ENCODE measurements around the gene DBN1.

The DBN1 gene

DNA sequence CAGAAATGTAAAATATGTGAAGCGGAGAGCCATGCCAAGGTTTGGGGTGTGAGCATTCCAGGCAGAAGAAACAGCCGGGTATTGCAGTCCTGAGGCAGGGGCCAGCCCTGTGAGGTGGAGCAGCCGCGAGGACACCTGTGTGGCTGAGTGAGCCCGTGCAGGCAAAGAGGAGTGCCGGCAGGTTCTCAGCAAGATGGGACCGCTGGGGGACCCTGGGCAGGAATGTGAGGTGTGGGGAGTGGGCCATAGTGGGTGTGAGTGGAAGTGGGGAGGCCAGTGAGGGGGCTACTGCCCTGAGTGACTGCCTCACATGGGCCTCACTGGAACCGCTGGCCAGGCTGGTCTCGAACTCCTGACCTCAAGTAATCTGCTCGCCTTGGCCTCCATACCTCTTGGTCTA lies 35.0 kb downstream of the DBN1 start:
- Histone ChIP-seq H3K9me3 (ENCODE audit: insufficient read depth, low read depth, low read length) (peaks cover 1% of the 10 kb centered on the region), H3K23ac (ENCODE audit: low read length) (no peak overlapping the region), H4K91ac (ENCODE audit: low read depth, low read length) (no peak overlapping the region), H3K4me2 (ENCODE audit: low read length) (no peak overlapping the region), H3K9ac (ENCODE audit: low read length) (no peak overlapping the region), H3K14ac (ENCODE audit: low read length) (no peak overlapping the region), H2AFZ (ENCODE audit: insufficient read depth, low read length, poor library complexity) (no peak overlapping the region), H2BK120ac (ENCODE audit: insufficient read depth, low read length, poor library complexity) (no peak overlapping the region), H4K8ac (ENCODE audit: low read depth, low read length) (no peak overlapping the region), H3K4ac (ENCODE audit: low read depth, low read length) (no peak overlapping the region), H3K18ac (ENCODE audit: low read length) (no peak overlapping the region), H4K12ac (ENCODE audit: low read depth, low read length) (no peak overlapping the region), H3K36me3 (ENCODE audit: control insufficient read depth in 1 of 2, insufficient read depth in 2 of 2, low read length in 2 of 2) (peaks cover 60 to 65% of the 10 kb centered on the region in 2 experiments), H3K4me1 (ENCODE audit: control insufficient read depth in 1 of 2, insufficient read depth in 2 of 2, low read length in 2 of 2) (no peaks in the 10 kb centered on the region), H3K27ac (ENCODE audit: low read depth, low read length) (no peak overlapping the region), H3K4me3 (ENCODE audit: low read depth, low read length) (no peak overlapping the region), H2AK5ac (ENCODE audit: low read length) (no peak overlapping the region), H3K79me2 (ENCODE audit: control insufficient read depth, insufficient read depth, low read length, poor library complexity) (no peaks in the 10 kb centered on the region), H3K79me1 (ENCODE audit: low read length) (no peaks in the 10 kb centered on the region), H2BK12ac (ENCODE audit: low read length) (no peak overlapping the region), H3K27me3 (ENCODE audit: insufficient read depth, low read length) (no peaks in the 10 kb centered on the region), H2BK5ac (ENCODE audit: low read depth, low read length, poor library complexity) (no peak overlapping the region)
- WGBS (ENCODE audit: extremely low coverage, insufficient coverage, insufficient read length) = no CpG with 5 or more reads among the region's 10 CpGs
- DNase-seq = no peak

DNA sequence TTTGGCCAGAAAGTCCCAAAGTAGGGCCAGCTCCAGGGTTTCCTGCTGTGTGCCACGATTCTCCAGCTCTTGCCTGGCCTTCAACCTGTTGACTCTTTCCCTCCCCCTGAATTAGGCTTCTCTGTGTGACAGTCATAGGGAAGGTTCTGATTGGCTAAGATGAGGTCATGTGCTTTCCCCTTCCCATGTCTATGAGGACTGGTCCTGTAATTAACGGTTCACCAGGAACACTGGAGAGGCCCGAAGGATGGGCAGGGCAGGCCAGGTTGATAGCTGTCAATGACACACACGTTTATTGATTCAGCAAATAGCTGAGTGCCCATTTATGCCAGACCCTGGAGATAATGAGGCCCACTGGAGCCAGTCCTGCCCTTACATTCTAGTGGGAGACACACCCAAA lies 35.8 kb downstream of the DBN1 start:
- Histone ChIP-seq H3K27me3 (ENCODE audit: insufficient read depth, low read length) (no peaks in the 10 kb centered on the region), H3K36me3 (ENCODE audit: control insufficient read depth in 1 of 2, insufficient read depth in 2 of 2, low read length in 2 of 2) (peaks cover 68 to 74% of the 10 kb centered on the region in 2 experiments), H2BK12ac (ENCODE audit: low read length) (no peak overlapping the region), H3K9ac (ENCODE audit: low read length) (no peak overlapping the region), H3K4me3 (ENCODE audit: low read depth, low read length) (no peak overlapping the region), H3K79me2 (ENCODE audit: control insufficient read depth, insufficient read depth, low read length, poor library complexity) (no peaks in the 10 kb centered on the region), H3K4me2 (ENCODE audit: low read length) (no peak overlapping the region), H4K8ac (ENCODE audit: low read depth, low read length) (no peak overlapping the region), H2AFZ (ENCODE audit: insufficient read depth, low read length, poor library complexity) (no peak overlapping the region), H2BK5ac (ENCODE audit: low read depth, low read length, poor library complexity) (no peak overlapping the region), H2BK120ac (ENCODE audit: insufficient read depth, low read length, poor library complexity) (no peak overlapping the region), H2AK5ac (ENCODE audit: low read length) (no peak overlapping the region), H3K4me1 (ENCODE audit: control insufficient read depth in 1 of 2, insufficient read depth in 2 of 2, low read length in 2 of 2) (no peaks in the 10 kb centered on the region), H3K4ac (ENCODE audit: low read depth, low read length) (no peak overlapping the region), H4K91ac (ENCODE audit: low read depth, low read length) (no peak overlapping the region), H3K18ac (ENCODE audit: low read length) (no peak overlapping the region), H3K9me3 (ENCODE audit: insufficient read depth, low read depth, low read length) (peaks cover 1% of the 10 kb centered on the region), H3K23ac (ENCODE audit: low read length) (no peak overlapping the region), H4K12ac (ENCODE audit: low read depth, low read length) (no peak overlapping the region), H3K27ac (ENCODE audit: low read depth, low read length) (no peak overlapping the region), H3K79me1 (ENCODE audit: low read length) (no peaks in the 10 kb centered on the region), H3K14ac (ENCODE audit: low read length) (no peak overlapping the region)
- WGBS (ENCODE audit: extremely low coverage, insufficient coverage, insufficient read length) = no CpG with 5 or more reads among the region's 4 CpGs
- peak in 1 of 2 donors; percentile 39 for DNase-seq

DNA sequence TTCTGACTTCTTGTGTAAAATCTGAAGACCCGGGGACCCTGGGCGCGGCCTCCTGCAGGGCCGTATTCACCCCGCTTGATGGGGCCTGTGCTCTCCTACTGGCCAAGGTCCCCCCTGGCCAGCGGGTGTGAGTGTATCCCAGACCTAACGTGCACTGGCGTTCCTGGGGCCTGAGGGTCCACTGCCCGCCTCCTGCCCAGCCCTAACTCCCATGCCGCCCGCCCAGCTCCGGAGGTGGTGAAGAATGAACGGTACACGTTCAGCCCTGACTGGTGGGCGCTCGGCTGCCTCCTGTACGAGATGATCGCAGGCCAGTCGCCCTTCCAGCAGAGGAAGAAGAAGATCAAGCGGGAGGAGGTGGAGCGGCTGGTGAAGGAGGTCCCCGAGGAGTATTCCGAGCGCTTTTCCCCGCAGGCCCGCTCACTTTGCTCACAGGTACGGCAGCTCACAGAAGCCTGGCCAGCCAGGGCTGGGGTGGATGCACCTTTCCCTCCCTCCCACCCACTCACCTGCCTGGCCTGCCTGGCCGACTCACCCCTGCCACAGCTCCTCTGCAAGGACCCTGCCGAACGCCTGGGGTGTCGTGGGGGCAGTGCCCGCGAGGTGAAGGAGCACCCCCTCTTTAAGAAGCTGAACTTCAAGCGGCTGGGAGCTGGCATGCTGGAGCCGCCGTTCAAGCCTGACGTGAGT lies 37.4 kb downstream of the DBN1 start:
- Histone ChIP-seq H3K4me2 (ENCODE audit: low read length) (no peak overlapping the region), H4K12ac (ENCODE audit: low read depth, low read length) (no peak overlapping the region), H3K18ac (ENCODE audit: low read length) (no peak overlapping the region), H2BK5ac (ENCODE audit: low read depth, low read length, poor library complexity) (no peak overlapping the region), H4K8ac (ENCODE audit: low read depth, low read length) (no peak overlapping the region), H3K27me3 (ENCODE audit: insufficient read depth, low read length) (no peaks in the 10 kb centered on the region), H3K4me1 (ENCODE audit: control insufficient read depth in 1 of 2, insufficient read depth in 2 of 2, low read length in 2 of 2) (no peaks in the 10 kb centered on the region), H2BK12ac (ENCODE audit: low read length) (no peak overlapping the region), H3K9me3 (ENCODE audit: insufficient read depth, low read depth, low read length) (peaks cover 1% of the 10 kb centered on the region), H3K4me3 (ENCODE audit: low read depth, low read length) (no peak overlapping the region), H2AK5ac (ENCODE audit: low read length) (no peak overlapping the region), H4K91ac (ENCODE audit: low read depth, low read length) (no peak overlapping the region), H3K79me1 (ENCODE audit: low read length) (no peaks in the 10 kb centered on the region), H3K23ac (ENCODE audit: low read length) (no peak overlapping the region), H2AFZ (ENCODE audit: insufficient read depth, low read length, poor library complexity) (no peak overlapping the region), H3K14ac (ENCODE audit: low read length) (no peak overlapping the region), H3K36me3 (ENCODE audit: control insufficient read depth in 1 of 2, insufficient read depth in 2 of 2, low read length in 2 of 2) (peaks cover 67 to 76% of the 10 kb centered on the region in 2 experiments), H3K27ac (ENCODE audit: low read depth, low read length) (no peak overlapping the region), H3K9ac (ENCODE audit: low read length) (no peak overlapping the region), H3K4ac (ENCODE audit: low read depth, low read length) (no peak overlapping the region), H2BK120ac (ENCODE audit: insufficient read depth, low read length, poor library complexity) (no peak overlapping the region), H3K79me2 (ENCODE audit: control insufficient read depth, insufficient read depth, low read length, poor library complexity) (no peaks in the 10 kb centered on the region)
- WGBS (ENCODE audit: extremely low coverage, insufficient coverage, insufficient read length) = no CpG with 5 or more reads among the region's 37 CpGs
- no peak for DNase-seq

DNA sequence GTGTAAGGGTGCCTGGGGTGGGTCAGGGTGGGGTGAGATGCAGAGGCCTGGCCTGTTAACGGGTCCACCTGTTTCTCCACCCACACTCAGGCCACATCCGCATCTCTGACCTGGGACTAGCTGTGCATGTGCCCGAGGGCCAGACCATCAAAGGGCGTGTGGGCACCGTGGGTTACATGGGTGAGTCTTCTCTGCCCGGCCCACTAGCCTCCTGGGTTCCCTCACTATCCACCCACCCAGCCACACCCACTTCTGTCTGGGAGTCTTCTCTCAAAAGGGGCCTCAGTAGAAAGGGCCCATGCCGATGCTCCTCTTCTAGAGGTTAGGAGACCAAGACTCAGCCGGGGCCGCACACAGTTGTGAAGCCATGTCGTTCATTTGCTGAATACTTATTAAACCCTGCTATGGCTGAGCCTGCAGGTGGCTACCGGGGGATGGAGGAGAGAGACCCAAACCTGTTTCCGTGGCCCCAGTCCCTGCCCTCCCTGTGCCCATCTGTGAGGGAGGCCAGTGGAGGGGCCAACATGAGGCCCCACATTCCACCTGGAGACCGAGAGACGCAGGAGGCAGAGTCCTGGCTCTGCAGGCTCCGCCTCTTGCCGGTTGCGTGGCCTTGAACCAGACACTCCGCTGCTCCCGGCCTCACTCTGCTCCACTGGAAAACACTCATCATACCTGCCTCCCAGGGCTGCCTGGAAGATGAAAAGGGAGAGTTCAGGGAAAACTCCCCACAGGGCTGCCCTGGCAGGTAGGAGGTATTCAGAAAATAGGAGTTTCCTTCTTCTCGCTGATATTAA lies 38.3 kb downstream of the DBN1 start:
- no peak overlapping the region for H3K18ac ChIP-seq (ENCODE audit: low read length)

More for the DNA sequence above, 38.3 kb downstream of the DBN1 start:
- H2AK5ac ChIP-seq (ENCODE audit: low read length) = no peak overlapping the region
- H3K79me1 ChIP-seq (ENCODE audit: low read length) = no peaks in the 10 kb centered on the region
- no peak overlapping the region for H3K27ac ChIP-seq (ENCODE audit: low read depth, low read length)
- no peak overlapping the region for H4K12ac ChIP-seq (ENCODE audit: low read depth, low read length)
- H2BK5ac ChIP-seq (ENCODE audit: low read depth, low read length, poor library complexity) = no peak overlapping the region
- no peak overlapping the region for H3K4ac ChIP-seq (ENCODE audit: low read depth, low read length)
- peaks cover 1% of the 10 kb centered on the region for H3K9me3 ChIP-seq (ENCODE audit: insufficient read depth, low read depth, low read length)
- H3K14ac ChIP-seq (ENCODE audit: low read length) = no peak overlapping the region
- no peak overlapping the region for H3K9ac ChIP-seq (ENCODE audit: low read length)
- H3K4me3 ChIP-seq (ENCODE audit: low read depth, low read length) = no peak overlapping the region
- no peak overlapping the region for H4K8ac ChIP-seq (ENCODE audit: low read depth, low read length)
- no CpG with 5 or more reads among the region's 20 CpGs for WGBS (ENCODE audit: extremely low coverage, insufficient coverage, insufficient read length)
- peaks cover 62 to 68% of the 10 kb centered on the region in 2 experiments for H3K36me3 ChIP-seq (ENCODE audit: control insufficient read depth in 1 of 2, insufficient read depth in 2 of 2, low read length in 2 of 2)
- no peaks in the 10 kb centered on the region for H3K4me1 ChIP-seq (ENCODE audit: control insufficient read depth in 1 of 2, insufficient read depth in 2 of 2, low read length in 2 of 2)
- no peak overlapping the region for H3K4me2 ChIP-seq (ENCODE audit: low read length)
- H2BK12ac ChIP-seq (ENCODE audit: low read length) = no peak overlapping the region
- H3K23ac ChIP-seq (ENCODE audit: low read length) = no peak overlapping the region
- no peak overlapping the region for H4K91ac ChIP-seq (ENCODE audit: low read depth, low read length)
- H2AFZ ChIP-seq (ENCODE audit: insufficient read depth, low read length, poor library complexity) = no peak overlapping the region
- no peaks in the 10 kb centered on the region for H3K79me2 ChIP-seq (ENCODE audit: control insufficient read depth, insufficient read depth, low read length, poor library complexity)
- no peak overlapping the region for H2BK120ac ChIP-seq (ENCODE audit: insufficient read depth, low read length, poor library complexity)
- no peaks in the 10 kb centered on the region for H3K27me3 ChIP-seq (ENCODE audit: insufficient read depth, low read length)
- no peak for DNase-seq
